Measurements from ENCODE around the gene ZNF804A.

Gene ZNF804A

GRCh38 chr2:184577743-184578142 lies 20.6 kb upstream of the ZNF804A start:
- no peak overlapping the region for H3K4me3 ChIP-seq (replicated peaks; ENCODE audit: low read depth, low read length)
- DNase-seq (ENCODE audit: extremely low read depth, low read depth): no peak
- no peak for TF ChIP-seq CTCF (IDR thresholded peaks at IDR 0.05; ENCODE audit: low read depth, low read length, missing control alignments)

GRCh38 chr2:184579226-184579625 lies 19.1 kb upstream of the ZNF804A start:
- no peak overlapping the region for H3K4me3 ChIP-seq (replicated peaks; ENCODE audit: low read depth, low read length)
- no peak for DNase-seq (ENCODE audit: extremely low read depth, low read depth)
- no peak for TF ChIP-seq CTCF (IDR thresholded peaks at IDR 0.05; ENCODE audit: low read depth, low read length, missing control alignments)

GRCh38 chr2:184581391-184581790 lies 16.9 kb upstream of the ZNF804A start:
- TF ChIP-seq CTCF (IDR thresholded peaks at IDR 0.05; ENCODE audit: low read depth, low read length, missing control alignments): no peak
- DNase-seq (ENCODE audit: extremely low read depth, low read depth): no peak
- no peak overlapping the region for H3K4me3 ChIP-seq (replicated peaks; ENCODE audit: low read depth, low read length)

GRCh38 chr2:184589261-184589660 lies 9.1 kb upstream of the ZNF804A start:
- no peak for DNase-seq (ENCODE audit: extremely low read depth, low read depth)
- no peak overlapping the region for H3K4me3 ChIP-seq (replicated peaks; ENCODE audit: low read depth, low read length)
- no peak for TF ChIP-seq CTCF (IDR thresholded peaks at IDR 0.05; ENCODE audit: low read depth, low read length, missing control alignments)

- no peak overlapping the region for H3K4me3 ChIP-seq (replicated peaks; ENCODE audit: low read depth, low read length)
- TF ChIP-seq CTCF (IDR thresholded peaks at IDR 0.05; ENCODE audit: low read depth, low read length, missing control alignments): no peak
- no peak for DNase-seq (ENCODE audit: extremely low read depth, low read depth)
Observed at GRCh38 chr2:184596819-184597411, 1.4 kb upstream of the ZNF804A start.

- no peak for TF ChIP-seq CTCF (IDR thresholded peaks at IDR 0.05; ENCODE audit: low read depth, low read length, missing control alignments)
- peak overlapping the region; percentile 22 for H3K4me3 ChIP-seq (replicated peaks; ENCODE audit: low read depth, low read length)
- no peak for DNase-seq (ENCODE audit: extremely low read depth, low read depth)
Observed at GRCh38 chr2:184597571-184597991, 748 bp upstream of the ZNF804A start.

GRCh38 chr2:184598002-184598315 lies 370 bp upstream of the ZNF804A start:
- peak overlapping the region; percentile 22 for H3K4me3 ChIP-seq (replicated peaks; ENCODE audit: low read depth, low read length)
- TF ChIP-seq CTCF (IDR thresholded peaks at IDR 0.05; ENCODE audit: low read depth, low read length, missing control alignments): no peak
- DNase-seq (ENCODE audit: extremely low read depth, low read depth): no peak
